Measurements from ENCODE around the gene TRAPPC2L. TPM values are rescaled to one million over a fixed set of nuclear protein-coding genes. Genes with fewer than 3 reads are reported as not detected.

TRAPPC2L gene
- total RNA-seq, 1 donor from 2014 or later: 18.5 TPM

- DNase-seq: no peak
Observed at GRCh38 chr16:88839745-88840599, 17.0 kb upstream of the TRAPPC2L start.

GRCh38 chr16:88840600-88841215 lies 16.2 kb upstream of the TRAPPC2L start:
- DNase-seq: no peak

GRCh38 chr16:88841521-88842307 lies 15.2 kb upstream of the TRAPPC2L start:
- DNase-seq: no peak

- no peak for DNase-seq
Observed at GRCh38 chr16:88842308-88842756, 14.6 kb upstream of the TRAPPC2L start.

GRCh38 chr16:88842806-88843205 lies 14.1 kb upstream of the TRAPPC2L start:
- DNase-seq: no peak

- no peak for DNase-seq
Observed at GRCh38 chr16:88843256-88843655, 13.7 kb upstream of the TRAPPC2L start.

- no peak for DNase-seq
Observed at GRCh38 chr16:88844419-88845036, 12.4 kb upstream of the TRAPPC2L start.

GRCh38 chr16:88846088-88846487 lies 10.8 kb upstream of the TRAPPC2L start:
- no peak for DNase-seq

- DNase-seq: no peak
Observed at GRCh38 chr16:88847654-88848053, 9.3 kb upstream of the TRAPPC2L start.

- no peak for DNase-seq
Observed at GRCh38 chr16:88848557-88848956, 8.4 kb upstream of the TRAPPC2L start.

- no peak for DNase-seq
Observed at GRCh38 chr16:88850531-88851199, 6.3 kb upstream of the TRAPPC2L start.

- no peak for DNase-seq
Observed at GRCh38 chr16:88851616-88852015, 5.3 kb upstream of the TRAPPC2L start.

GRCh38 chr16:88853325-88853941 lies 3.5 kb upstream of the TRAPPC2L start:
- no peak for DNase-seq

GRCh38 chr16:88854306-88855111 lies 2.4 kb upstream of the TRAPPC2L start:
- no peak for DNase-seq

- no peak for DNase-seq
Observed at GRCh38 chr16:88855176-88855575, 1.8 kb upstream of the TRAPPC2L start.

- no peak for DNase-seq
Observed at GRCh38 chr16:88855736-88856121, 1.2 kb upstream of the TRAPPC2L start.

- DNase-seq: no peak
Observed at GRCh38 chr16:88856122-88856827, 652 bp upstream of the TRAPPC2L start.

GRCh38 chr16:88857728-88858339 lies 907 bp downstream of the TRAPPC2L start:
- DNase-seq: peak; percentile 22

- no peak for DNase-seq
Observed at GRCh38 chr16:88859381-88860091, 2.6 kb downstream of the TRAPPC2L start.
